Activated CD8-positive, alpha-beta memory T cell treated with anti-CD3 and anti-CD28 coated beads, Interleukin-2, amount 50 U/mL, for 4 hours (primary cell): ENCODE results near the gene KRTAP5-6.
"Not testable (repeated sequence)": the region's sequence is repeated elsewhere in the genome, so short reads cannot be mapped to it uniquely, and the experiment has no call there.

ENCODE experiments used
- DNase-seq: peaks from one replicate; pipeline ENCODE4 v3.0.0-alpha.2; 2020

The KRTAP5-6 gene

GRCh38 chr11:1662699-1663283, 34.2 kb upstream of the KRTAP5-6 start:
- DNase-seq: not testable (repeated sequence)

GRCh38 chr11:1665313-1665712, 31.7 kb upstream of the KRTAP5-6 start:
- DNase-seq: no peak

DNA sequence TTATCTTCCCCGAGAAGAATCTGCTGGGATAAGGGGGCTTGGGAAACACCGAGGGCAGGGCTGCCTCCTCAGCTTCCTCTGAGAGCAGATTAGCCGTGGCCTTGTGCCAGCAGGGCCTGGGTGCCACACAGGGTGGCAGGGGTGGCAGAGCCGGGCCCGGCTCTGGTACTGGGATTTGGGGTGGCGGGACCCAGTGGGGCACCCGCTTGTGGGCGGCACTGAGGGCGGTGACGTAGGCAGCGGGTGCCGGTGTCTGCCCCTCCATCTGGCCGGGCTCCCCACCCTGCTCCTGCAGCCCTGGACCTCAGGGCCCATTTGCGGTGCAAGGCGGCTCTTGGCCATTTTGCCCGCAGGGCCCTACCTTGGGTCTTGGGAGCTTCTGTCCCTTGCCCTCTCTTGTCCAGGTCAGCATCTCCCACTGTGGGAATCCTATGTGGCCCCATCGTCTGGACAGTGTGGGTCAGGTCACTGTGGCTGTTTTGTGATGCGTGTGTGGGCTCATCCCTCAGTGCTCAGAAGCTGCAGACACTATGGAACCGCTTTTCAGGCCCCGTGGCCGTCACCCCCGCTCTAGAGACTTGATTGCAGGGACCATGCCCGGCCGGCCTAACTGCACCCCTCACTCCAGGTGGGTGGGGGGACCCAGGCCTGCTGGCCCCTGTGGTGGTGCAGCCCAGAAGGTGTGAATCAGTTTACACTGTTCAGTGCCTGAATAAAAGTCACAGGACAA, 29.7 kb upstream of the KRTAP5-6 start:
- DNase-seq: no peak

GRCh38 chr11:1667906-1668305, 29.1 kb upstream of the KRTAP5-6 start:
- no peak for DNase-seq

DNA sequence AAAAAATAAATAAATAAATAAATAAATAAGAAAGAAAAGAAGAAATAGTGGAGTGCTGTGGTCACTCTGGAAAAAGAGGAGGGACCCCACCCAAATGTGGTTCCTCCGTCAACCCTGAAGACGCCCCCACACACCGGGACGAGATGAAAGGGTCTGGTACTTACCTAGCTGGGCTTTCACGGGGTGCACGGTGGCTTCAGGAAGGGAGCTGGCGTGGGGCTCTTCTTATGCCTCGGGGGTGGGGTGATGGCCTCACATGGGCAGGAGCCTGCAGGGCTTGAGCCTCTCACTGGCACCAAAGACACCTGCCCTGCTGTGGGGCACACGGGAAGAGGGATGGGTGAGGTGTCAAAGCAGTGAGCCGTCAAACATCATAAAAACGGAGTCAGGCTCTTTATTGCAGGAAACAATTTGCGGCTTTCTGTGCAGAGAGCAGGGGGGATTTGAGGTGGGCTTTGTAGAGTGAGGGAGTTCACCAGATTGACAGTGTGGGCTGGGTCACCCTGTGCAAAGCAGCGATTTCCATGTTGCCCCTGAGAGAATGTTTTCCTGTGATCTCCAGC, 28.0 kb upstream of the KRTAP5-6 start:
- no peak for DNase-seq

GRCh38 chr11:1669546-1670218, 27.3 kb upstream of the KRTAP5-6 start:
- DNase-seq: no peak

DNA sequence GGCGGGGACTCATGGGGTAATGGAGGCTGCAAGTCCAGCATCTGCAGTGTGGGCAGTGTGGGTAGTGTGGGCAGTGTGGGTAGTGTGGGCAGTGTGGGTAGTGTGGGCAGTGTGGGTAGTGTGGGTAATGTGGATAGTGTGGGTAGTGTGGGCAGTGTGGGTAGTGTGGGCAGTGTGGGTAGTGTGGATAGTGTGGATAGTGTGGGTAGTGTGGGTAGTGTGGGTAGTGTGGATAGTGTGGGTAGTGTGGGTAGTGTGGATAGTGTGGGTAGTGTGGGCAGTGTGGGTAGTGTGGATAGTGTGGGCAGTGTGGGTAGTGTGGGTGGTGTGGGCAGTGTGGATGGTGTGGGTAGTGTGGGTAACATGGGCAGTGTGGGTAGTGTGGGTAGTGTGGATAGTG, 26.5 kb upstream of the KRTAP5-6 start:
- DNase-seq: not testable (repeated sequence)

DNA sequence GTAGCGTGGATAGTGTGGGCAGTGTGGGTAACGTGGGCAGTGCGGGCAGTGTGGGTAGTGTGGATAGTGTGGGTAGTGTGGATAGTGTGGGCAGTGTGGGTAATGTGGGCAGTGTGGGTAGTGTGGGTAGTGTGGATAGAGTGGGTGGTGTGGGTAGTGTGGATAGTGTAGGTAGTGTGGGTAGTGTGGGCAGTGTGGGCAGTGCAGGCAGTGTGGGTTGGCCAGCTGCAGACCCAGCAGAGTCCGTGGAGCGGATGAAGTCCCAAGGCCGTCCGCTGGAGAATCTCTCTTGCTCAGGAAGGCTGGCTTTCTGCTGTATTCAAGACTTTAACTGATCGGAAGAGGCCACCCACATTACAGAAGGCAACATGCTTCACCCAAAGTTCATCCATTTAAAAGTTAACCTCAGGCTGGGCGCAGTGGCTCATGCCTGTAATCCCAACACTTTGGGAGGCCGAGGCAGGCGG, 26.1 kb upstream of the KRTAP5-6 start:
- no peak for DNase-seq

- DNase-seq: no peak
Measured at GRCh38 chr11:1671658-1672057, 25.3 kb upstream of the KRTAP5-6 start.

DNA sequence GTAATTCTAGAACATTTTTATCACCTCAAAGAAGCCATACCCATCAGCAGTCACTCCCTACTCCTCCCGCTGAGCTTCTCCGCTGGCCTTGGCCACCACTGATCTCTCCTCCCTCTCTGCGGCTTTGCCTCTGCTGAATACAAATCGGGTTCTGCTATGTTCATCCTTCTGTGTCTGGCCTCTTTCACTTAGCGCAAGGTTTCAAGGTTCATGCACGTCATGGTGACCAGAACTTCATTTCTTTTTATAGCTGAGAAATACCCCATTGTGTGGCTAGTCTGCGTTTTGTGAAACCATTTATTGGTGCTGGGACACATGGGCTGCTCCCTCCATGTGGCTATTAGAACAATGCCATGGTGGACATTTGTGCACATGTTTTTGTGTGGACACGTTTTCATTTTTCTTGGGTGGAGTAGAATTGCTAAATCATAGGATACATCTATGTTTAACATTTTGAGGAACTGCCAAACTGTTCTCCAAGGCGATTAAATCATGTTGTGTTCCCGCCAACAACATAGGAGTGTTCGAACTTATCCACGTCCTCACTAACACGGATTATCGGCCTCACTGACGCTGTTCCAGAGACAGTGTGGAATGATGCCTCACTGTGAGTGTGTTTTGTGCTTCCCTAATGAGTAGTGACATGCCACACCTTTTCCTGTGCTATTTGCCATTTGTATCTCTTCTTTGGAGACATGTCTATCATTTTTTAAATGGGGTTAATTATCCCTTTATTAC, 24.2 kb upstream of the KRTAP5-6 start:
- no peak for DNase-seq

DNA sequence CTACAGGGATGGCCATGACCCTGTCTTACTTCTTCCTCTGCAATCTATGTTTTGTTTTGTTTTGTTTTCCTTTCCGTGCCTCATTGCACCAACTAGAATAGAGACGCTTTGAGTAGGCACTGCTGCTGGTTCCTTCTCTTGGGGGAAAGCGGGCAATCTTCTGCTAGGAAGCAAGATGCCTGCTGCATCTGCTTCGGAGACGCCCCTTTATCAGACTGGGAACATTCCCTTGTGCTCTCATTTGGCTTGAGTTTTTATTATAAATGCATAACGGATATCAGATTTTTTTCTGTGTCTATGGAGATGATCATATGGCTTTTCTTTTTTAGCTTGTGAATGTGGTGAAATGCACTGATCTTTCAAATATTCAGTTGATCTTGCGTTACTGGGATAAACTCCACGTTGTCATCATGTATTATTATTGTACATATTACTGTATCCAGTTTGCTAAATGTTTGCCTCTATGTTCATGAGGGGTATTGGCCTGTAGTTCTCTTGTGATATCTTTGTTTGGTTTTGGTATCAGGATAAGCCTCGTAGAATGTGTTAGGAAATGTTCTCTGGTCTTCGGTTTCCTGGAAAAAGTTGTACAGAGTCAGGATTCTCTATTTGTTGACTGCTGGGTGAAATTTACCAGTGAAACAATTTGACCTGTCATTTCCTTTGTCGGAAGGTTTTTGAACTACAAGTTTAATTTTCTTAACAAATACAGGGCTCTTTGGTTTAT, 23.4 kb upstream of the KRTAP5-6 start:
- no peak for DNase-seq

GRCh38 chr11:1674173-1675131, 22.5 kb upstream of the KRTAP5-6 start:
- DNase-seq: no peak

GRCh38 chr11:1675536-1676228, 21.3 kb upstream of the KRTAP5-6 start:
- no peak for DNase-seq

DNA sequence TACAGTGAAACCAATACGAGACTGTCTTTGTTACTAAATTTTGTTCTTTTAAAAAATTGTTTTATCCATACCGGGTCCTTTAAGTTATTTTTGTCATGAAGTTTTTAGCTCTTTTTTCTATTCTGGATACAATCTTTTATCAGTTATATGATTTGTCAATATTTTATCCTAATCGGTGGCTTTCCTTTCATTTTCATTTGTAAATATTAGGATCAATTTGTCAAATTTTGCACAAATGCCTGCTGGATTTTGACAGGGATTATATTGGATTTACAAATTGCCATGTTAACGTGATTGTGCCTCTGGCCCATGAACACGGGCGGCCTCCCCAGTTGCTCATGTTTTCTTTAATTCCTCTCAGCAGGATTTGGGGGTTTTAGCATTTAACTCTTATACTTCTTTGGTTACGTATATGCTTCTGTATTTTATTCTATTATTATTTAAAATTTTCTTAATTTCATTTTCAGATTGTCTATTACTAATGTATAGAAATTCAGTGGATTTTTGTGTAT, 20.7 kb upstream of the KRTAP5-6 start:
- no peak for DNase-seq

DNA sequence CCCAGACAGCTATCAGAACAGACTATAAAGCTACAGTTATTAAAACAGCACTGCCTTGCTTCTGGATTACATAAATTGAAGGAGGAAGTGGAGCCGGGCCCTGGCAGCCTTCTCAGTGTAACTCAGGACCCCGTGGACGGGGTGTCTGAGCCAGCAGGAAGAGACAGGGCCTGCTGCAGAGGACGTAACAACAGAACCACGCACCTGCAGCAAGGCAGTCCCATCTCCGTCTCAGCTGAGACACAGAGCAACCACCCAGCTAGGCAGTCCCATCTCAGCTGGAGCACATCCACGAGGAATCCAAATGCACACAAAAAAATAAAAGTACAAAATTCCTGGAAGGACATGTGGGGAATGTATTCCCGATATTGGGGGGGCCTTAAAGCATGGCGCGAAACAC, 17.1 kb upstream of the KRTAP5-6 start:
- DNase-seq: no peak

- DNase-seq: no peak
Measured at GRCh38 chr11:1682225-1682905, 14.6 kb upstream of the KRTAP5-6 start.

- DNase-seq: not testable (repeated sequence)
Measured at GRCh38 chr11:1683216-1683615, 13.8 kb upstream of the KRTAP5-6 start.

DNA sequence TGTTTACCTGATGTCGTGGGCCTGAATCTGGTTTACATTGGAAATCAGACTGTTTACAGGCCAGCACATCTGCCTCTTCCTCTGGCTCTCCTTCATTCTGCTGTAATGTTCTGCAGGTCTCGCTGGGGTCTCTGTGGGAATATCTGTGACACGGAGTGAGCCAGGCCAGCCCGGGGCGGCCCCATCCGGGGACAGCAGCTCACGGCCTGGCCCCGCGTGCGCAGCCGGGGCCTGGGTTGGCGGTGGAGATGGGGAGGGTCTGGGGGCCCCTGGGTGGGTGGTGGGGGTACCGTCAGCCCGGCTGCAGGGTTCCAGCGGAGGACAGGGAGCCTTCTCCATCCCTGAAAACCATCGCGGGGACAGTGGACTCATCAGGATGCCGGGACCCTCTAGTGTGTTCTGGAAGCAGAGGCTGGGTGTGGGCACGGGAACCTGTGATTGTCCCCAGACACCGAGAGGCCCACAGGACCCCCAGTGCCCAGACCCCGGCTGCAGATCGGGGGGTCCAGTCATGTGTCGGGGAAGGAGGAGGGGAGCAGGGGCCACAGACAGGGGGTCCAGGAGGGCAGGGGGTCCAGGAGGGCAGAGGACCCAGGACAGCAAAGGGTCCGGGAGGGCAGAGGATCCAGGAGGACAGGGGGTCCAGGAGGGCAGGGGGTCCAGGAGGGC, 13.0 kb upstream of the KRTAP5-6 start:
- not testable (repeated sequence) for DNase-seq
